GM10248 (cell line): ENCODE data around the gene ABCA3.

Experiments used
- CTCF ChIA-PET: fragments of 300-600 bp; sonication (Branson Sonifier 250); formaldehyde crosslinking; extraction: SDS; loops from one replicate; lab custom pipeline; 2021; ENCODE audit warnings: antibody characterized with exemption; lab: Yijun Ruan, JAX
- POLR2A ChIA-PET: fragments of 350-650 bp; sonication (Branson Sonifier 250); formaldehyde crosslinking; extraction: SDS; loops from one replicate; lab custom pipeline; 2020; ENCODE audit warnings: antibody characterized with exemption; lab: Yijun Ruan, JAX
- DNase-seq: peaks from one replicate; pipeline ENCODE4 v3.0.0; 2012; ENCODE audit errors: extremely low spot score
- TF ChIP-seq, protein P1 (sequence below): IDR thresholded peaks from 2 replicates; pipeline ENCODE4 v1.5.1; 2012; ENCODE audit warnings: mild to moderate bottlenecking, low read depth; ENCODE audit errors: extremely low read depth, missing control alignments, control extremely low read depth

Gene ABCA3

GRCh38 chr16:2229632-2230250 lies 110.8 kb downstream of the ABCA3 start:
- POLR2A ChIA-PET, result no interaction called here

GRCh38 chr16:2229091-2229490 lies 111.4 kb downstream of the ABCA3 start:
- DNase-seq, result no peak
- ChIA-PET CTCF (no interaction called here), POLR2A (no interaction called here)
- TF ChIP-seq, protein P1, sequence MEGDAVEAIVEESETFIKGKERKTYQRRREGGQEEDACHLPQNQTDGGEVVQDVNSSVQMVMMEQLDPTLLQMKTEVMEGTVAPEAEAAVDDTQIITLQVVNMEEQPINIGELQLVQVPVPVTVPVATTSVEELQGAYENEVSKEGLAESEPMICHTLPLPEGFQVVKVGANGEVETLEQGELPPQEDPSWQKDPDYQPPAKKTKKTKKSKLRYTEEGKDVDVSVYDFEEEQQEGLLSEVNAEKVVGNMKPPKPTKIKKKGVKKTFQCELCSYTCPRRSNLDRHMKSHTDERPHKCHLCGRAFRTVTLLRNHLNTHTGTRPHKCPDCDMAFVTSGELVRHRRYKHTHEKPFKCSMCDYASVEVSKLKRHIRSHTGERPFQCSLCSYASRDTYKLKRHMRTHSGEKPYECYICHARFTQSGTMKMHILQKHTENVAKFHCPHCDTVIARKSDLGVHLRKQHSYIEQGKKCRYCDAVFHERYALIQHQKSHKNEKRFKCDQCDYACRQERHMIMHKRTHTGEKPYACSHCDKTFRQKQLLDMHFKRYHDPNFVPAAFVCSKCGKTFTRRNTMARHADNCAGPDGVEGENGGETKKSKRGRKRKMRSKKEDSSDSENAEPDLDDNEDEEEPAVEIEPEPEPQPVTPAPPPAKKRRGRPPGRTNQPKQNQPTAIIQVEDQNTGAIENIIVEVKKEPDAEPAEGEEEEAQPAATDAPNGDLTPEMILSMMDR, result no peak

More at GRCh38 chr16:2229632-2230250, 110.8 kb downstream of the ABCA3 start:
- CTCF ChIA-PET, result no interaction called here
- DNase-seq, result no peak
- TF ChIP-seq, protein P1, result no peak

DNA sequence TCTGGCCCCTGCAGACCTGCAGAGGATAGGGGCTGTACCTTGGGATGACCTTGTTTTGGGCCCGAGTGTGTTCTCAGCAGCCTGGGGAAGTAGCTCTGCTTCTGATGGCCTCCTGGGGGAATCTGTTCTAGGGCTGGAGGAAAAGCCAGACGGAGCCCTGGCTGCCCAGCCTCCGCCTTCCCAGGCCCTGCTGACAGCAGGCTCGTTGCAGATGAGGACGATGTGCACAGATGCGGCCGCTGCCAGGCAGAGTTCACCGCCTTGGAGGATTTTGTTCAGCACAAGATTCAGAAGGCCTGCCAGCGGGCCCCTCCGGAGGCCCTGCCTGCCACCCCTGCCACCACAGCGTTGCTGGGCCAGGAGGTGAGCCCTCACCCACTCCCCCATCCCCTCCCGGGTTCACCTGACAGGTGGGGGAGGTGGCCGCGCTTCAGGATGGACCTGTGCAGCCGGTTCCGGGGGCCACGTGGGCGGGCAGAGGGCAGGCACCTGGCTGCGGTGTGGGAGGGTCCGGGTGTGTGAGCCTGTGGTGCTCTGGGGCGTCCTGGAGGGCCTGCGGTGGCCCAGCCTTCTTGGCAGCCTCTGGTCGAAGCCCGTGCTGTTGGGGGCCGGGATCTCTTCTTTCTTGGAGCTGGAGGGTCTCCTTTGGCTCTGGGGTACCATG lies 112.2 kb downstream of the ABCA3 start:
- ChIA-PET POLR2A (interaction anchor here (0.6 to 0.7 kb wide), 2 partner anchors 212 to 300 kb away, joined by 3 to 8 read pairs; no protein-coding TSS in a partner anchor), CTCF (interaction anchor here (0.9 kb wide), 1 partner anchor 17 kb away, joined by 3 read pairs; no protein-coding TSS in a partner anchor)
- TF ChIP-seq, protein P1, result no peak
- no peak for DNase-seq

DNA sequence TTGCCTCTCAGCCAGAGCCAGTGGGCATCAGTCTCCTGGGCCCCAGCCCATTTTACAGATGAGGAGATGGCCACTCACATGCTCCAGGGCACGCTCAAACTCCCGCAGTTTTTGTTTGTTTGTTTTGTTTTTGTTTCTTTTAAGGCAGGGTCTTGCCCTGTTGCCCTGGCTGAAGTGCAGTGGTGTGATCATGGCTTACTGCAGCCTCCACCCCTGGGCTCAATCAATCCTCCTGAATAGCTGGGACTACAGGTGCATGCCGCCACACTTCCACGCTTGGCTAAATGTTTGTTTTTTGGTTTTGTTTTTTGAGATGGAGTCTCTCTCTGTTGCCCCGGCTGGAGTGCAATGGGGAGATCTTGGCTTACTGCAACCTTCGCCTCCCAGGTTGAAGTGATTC lies 113.6 kb downstream of the ABCA3 start:
- CTCF ChIA-PET, result interaction anchor here (1.3 kb wide), 2 partner anchors 25 to 274 kb away, joined by 3 to 5 read pairs; partner anchors contain the start of gene ECI1
- TF ChIP-seq, protein P1, result no peak
- DNase-seq, result no peak
- POLR2A ChIA-PET, result no interaction called here

GRCh38 chr16:2226245-2226793 lies 114.2 kb downstream of the ABCA3 start:
- CTCF ChIA-PET, result interaction anchor here (1.3 kb wide), 2 partner anchors 25 to 275 kb away, joined by 3 to 5 read pairs; partner anchors contain the start of gene ECI1
- TF ChIP-seq, protein P1, result no peak
- DNase-seq, result no peak
- POLR2A ChIA-PET, result no interaction called here
